Sigmoid colon (tissue), 7 donors: Measurements from ENCODE around the gene DOLPP1. TPM values are rescaled to one million over a fixed set of nuclear protein-coding genes. Genes with fewer than 3 reads are reported as not detected.
"Not testable (repeated sequence)": the region's sequence is repeated elsewhere in the genome, so short reads cannot be mapped to it uniquely, and the experiment has no call there.

Experiments used
- DNase-seq: peaks from one replicate; pipeline ENCODE4 v3.0.0-alpha.2; 2019
- H3K27ac ChIP-seq, 4 donors: fragments of 200-600 bp; sonication (generic); one replicate each; pipeline ENCODE4 v1.5.1; 2016 to 2019; ENCODE audit warnings: mild to moderate bottlenecking in 1 of 4
- H3K27me3 ChIP-seq, 3 donors: fragments of 200-600 bp; sonication (generic); one replicate each; pipeline ENCODE4 v1.5.1; 2019; ENCODE audit warnings: mild to moderate bottlenecking in 1 of 3
- H3K36me3 ChIP-seq, 4 donors: fragments of 200-600 bp; sonication (generic); one replicate each; pipeline ENCODE4 v1.5.1; 2016 to 2019
- H3K4me1 ChIP-seq, 4 donors: fragments of 200-600 bp; sonication (generic); one replicate each; pipeline ENCODE4 v1.5.1; 2017 to 2019
- H3K4me3 ChIP-seq, 4 donors: fragments of 200-600 bp; sonication (generic); one replicate each; pipeline ENCODE4 v1.5.1; 2017 to 2019; ENCODE audit warnings: mild to moderate bottlenecking in 2 of 4, moderate library complexity in 1 of 4
- H3K9me3 ChIP-seq, 4 donors: fragments of 200-600 bp in 3 of 4; sonication (generic) in 3 of 4; one replicate each; pipeline versions ENCODE4 v1.5.1 to v1.6.1; 2013 to 2019
- CTCF ChIP-seq, 4 experiments: fragments of 450-650 bp in 3 of 4; fragments of 200-600 bp in 1 of 4; IDR thresholded peaks; one replicate each; pipeline ENCODE4 v1.5.1; 2016 to 2019; ENCODE audit warnings: antibody characterized with exemption in 4 of 4, mild to moderate bottlenecking in 3 of 4, moderate library complexity in 2 of 4
- EP300 ChIP-seq, 4 donors: sonication (generic); formaldehyde crosslinking; IDR thresholded peaks; one replicate each; pipeline ENCODE4 v1.6.1; 2017; ENCODE audit warnings: antibody characterized with exemption in 4 of 4
- POLR2A ChIP-seq, 2 donors: fragments of 450-650 bp; IDR thresholded peaks; one replicate each; pipeline ENCODE4 v1.6.1; 2016; ENCODE audit warnings: antibody characterized with exemption in 2 of 2, mild to moderate bottlenecking in 2 of 2, moderate library complexity in 2 of 2
- POLR2AphosphoS5 ChIP-seq, 4 donors: sonication (generic); formaldehyde crosslinking; IDR thresholded peaks; one replicate each; pipeline ENCODE4 v1.6.1; 2017; ENCODE audit warnings: antibody characterized with exemption in 4 of 4
- WGBS, 2 donors: extraction: QIAGEN DNeasy Blood & Tissue Kit; methylation state at CpG; one replicate each; pipeline ENCODE4 v1.1.7; 2013; 5-methylcytosine and 5-hydroxymethylcytosine counted together
- intact Hi-C: fragments of 100-400 bp; cut with DNase I; formaldehyde crosslinking; loops from one replicate; pipeline ENCODE4 v1.15.1; 2023
- polyA plus RNA-seq, 3 donors: library from polyadenylated mRNA; stranded (reverse); fragments of 200-250 nt; gene quantifications; one replicate each; pipeline ENCODE4 v1.2.3, GENCODE V29; 2013
- total RNA-seq, 4 donors: library from RNA; depleted of rRNA; stranded (reverse); fragments of >200 nt; gene quantifications; one replicate each; pipeline ENCODE4 v1.1.0, GENCODE V29; 2016
- donor health status: healthy with polysubstance abuse.
- donor health status: Bipolar disorder and iron deficiency.
- donor health status: healthy.

DOLPP1 gene
- total and polyA plus RNA-seq, 7 donors = 2.3 to 39.4 (median 4.3) TPM

GRCh38 chr9:129108805-129109536, 28.1 kb downstream of the DOLPP1 start:
- 22 to 67% methylated on average over 10 of the region's 10 CpGs for WGBS, 2 donors
- Histone ChIP-seq H3K36me3 (peaks cover 0 to 35% (median 14%) of the 10 kb centered on the region in 4 donors), H3K27ac (peak overlapping the region; percentile 92 to 97 (median 94)), H3K4me1 (peaks cover 0 to 37% (median 33%) of the 10 kb centered on the region in 4 donors), H3K9me3 (no peaks in the 10 kb centered on the region), H3K4me3 (peak overlapping the region in 2 of 4 donors; percentile 73 to 95), H3K27me3 (no peaks in the 10 kb centered on the region)
- intact Hi-C loops = no loop called here
- no peak for DNase-seq
- peak in 1 of 4 donors; percentile 19 for TF ChIP-seq POLR2AphosphoS5 (IDR thresholded peaks at IDR 0.05)
- no peak for TF ChIP-seq POLR2A (IDR thresholded peaks at IDR 0.05)

GRCh38 chr9:129109537-129109903, 28.6 kb downstream of the DOLPP1 start:
- H3K27ac ChIP-seq = peak overlapping the region; percentile 92 to 97 (median 94)
- H3K4me3 ChIP-seq = peak overlapping the region; percentile 73 to 95 (median 86)
- no peaks in the 10 kb centered on the region for H3K27me3 ChIP-seq
- peak; percentile 86 for DNase-seq
- H3K4me1 ChIP-seq = peaks cover 0 to 37% (median 33%) of the 10 kb centered on the region in 4 donors
- 21 to 78% methylated on average over 7 of the region's 7 CpGs for WGBS, 2 donors
- TF ChIP-seq EP300 (IDR thresholded peaks at IDR 0.05) (no peak), POLR2AphosphoS5 (IDR thresholded peaks at IDR 0.05) (no peak), POLR2A (IDR thresholded peaks at IDR 0.05) (no peak), CTCF (IDR thresholded peaks at IDR 0.05) (no peak)
- peaks cover 0 to 33% (median 14%) of the 10 kb centered on the region in 4 donors for H3K36me3 ChIP-seq
- intact Hi-C loops = no loop called here
- H3K9me3 ChIP-seq = no peaks in the 10 kb centered on the region

- Histone ChIP-seq H3K4me3 (peak overlapping the region; percentile 73 to 95 (median 86)), H3K27me3 (no peaks in the 10 kb centered on the region), H3K4me1 (peaks cover 0 to 41% (median 34%) of the 10 kb centered on the region in 4 donors), H3K36me3 (peaks cover 0 to 32% (median 14%) of the 10 kb centered on the region in 4 donors), H3K9me3 (no peaks in the 10 kb centered on the region), H3K27ac (peak overlapping the region; percentile 92 to 97 (median 94))
- intact Hi-C loops = no loop called here
- peak; percentile 74 for DNase-seq
- WGBS, 2 donors = 3 to 6% methylated on average over 64 of the region's 64 CpGs
- no peak for TF ChIP-seq POLR2A (IDR thresholded peaks at IDR 0.05)
- TF ChIP-seq EP300 (IDR thresholded peaks at IDR 0.05) = no peak
- TF ChIP-seq CTCF (IDR thresholded peaks at IDR 0.05) = no peak
- TF ChIP-seq POLR2AphosphoS5 (IDR thresholded peaks at IDR 0.05) = no peak
Measured at GRCh38 chr9:129109952-129110739, 29.2 kb downstream of the DOLPP1 start.

- DNase-seq = peak; percentile 99
- Histone ChIP-seq H3K4me3 (peak within 1 kb of the TSS; percentile 73 to 95 (median 87)), H3K27me3 (no peaks in the 10 kb centered on the region), H3K4me1 (peaks cover 0 to 41% (median 34%) of the 10 kb centered on the region in 4 donors), H3K9me3 (no peaks in the 10 kb centered on the region), H3K27ac (peak within 1 kb of the TSS; percentile 92 to 97 (median 94)), H3K36me3 (peaks cover 0 to 24% (median 14%) of the 10 kb centered on the region in 4 donors)
- intact Hi-C loops = no loop called here
- 1% methylated on average over 77 of the region's 77 CpGs for WGBS, 2 donors
- peak; percentile 96 to 99 (median 96) for TF ChIP-seq POLR2AphosphoS5 (IDR thresholded peaks at IDR 0.05)
- peak; percentile 81 to 95 for TF ChIP-seq POLR2A (IDR thresholded peaks at IDR 0.05)
- TF ChIP-seq EP300 (IDR thresholded peaks at IDR 0.05) = no peak
Measured at GRCh38 chr9:129110740-129111527, 30.0 kb downstream of the DOLPP1 start, which contains the start of the genes CRAT and PTPA. TSS of gene CRAT (minus strand) at chr9:129110793. CDS start at chr9:129110509, 284 bp downstream. TSS of gene PTPA (plus strand) at chr9:129111415. CDS start at chr9:129111601, 186 bp downstream.

GRCh38 chr9:129111528-129112151, 30.7 kb downstream of the DOLPP1 start:
- intact Hi-C loops = no loop called here
- Histone ChIP-seq H3K36me3 (peaks cover 0 to 17% (median 8%) of the 10 kb centered on the region in 4 donors), H3K4me3 (peak overlapping the region; percentile 73 to 95 (median 87)), H3K9me3 (no peaks in the 10 kb centered on the region), H3K4me1 (peaks cover 0 to 41% (median 34%) of the 10 kb centered on the region in 4 donors), H3K27ac (peak overlapping the region; percentile 92 to 97 (median 94)), H3K27me3 (no peaks in the 10 kb centered on the region)
- no peak for DNase-seq
- TF ChIP-seq POLR2AphosphoS5 (IDR thresholded peaks at IDR 0.05) = no peak
- TF ChIP-seq EP300 (IDR thresholded peaks at IDR 0.05) = no peak
- no peak for TF ChIP-seq CTCF (IDR thresholded peaks at IDR 0.05)
- no peak for TF ChIP-seq POLR2A (IDR thresholded peaks at IDR 0.05)
- WGBS, 2 donors = 0 to 1% methylated on average over 37 of the region's 37 CpGs

GRCh38 chr9:129112526-129112925, 31.6 kb downstream of the DOLPP1 start:
- Histone ChIP-seq H3K4me1 (peaks cover 0 to 41% (median 34%) of the 10 kb centered on the region in 4 donors), H3K4me3 (peak overlapping the region in 3 of 4 donors; percentile 73 to 95 (median 93))
- WGBS, 2 donors = 91 to 93% methylated on average over 17 of the region's 17 CpGs
- H3K27ac ChIP-seq, intact Hi-C loops, H3K9me3 ChIP-seq, H3K27me3 ChIP-seq, H3K36me3 ChIP-seq, DNase-seq: not testable (repeated sequence)
